ENCODE measurements around the gene SLC25A48.

Gene SLC25A48

GRCh38 chr5:135875567-135875966 is 41.1 kb downstream of the SLC25A48 start:
- no peak for TF ChIP-seq ZNF274 (IDR thresholded peaks at IDR 0.05; ENCODE audit: low read depth, low read length)

DNA sequence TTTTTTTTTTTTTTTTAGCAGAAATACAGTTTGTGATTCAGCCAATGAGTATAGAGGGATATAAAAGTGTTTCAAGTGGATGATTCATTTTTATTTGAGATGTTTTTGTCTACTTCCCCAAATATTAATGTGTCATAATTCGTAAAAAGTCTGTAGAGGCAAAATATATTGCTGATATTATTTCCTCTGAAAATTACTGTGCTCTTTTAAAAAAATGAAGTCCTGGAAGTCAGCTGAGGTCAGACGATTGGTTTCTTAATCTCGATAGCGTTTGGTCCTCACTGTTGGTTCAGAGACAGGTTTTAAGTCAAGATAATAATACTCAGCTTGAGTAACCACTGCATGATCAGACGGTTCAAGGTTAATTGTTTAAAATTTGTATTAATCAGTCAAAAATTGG is 41.7 kb downstream of the SLC25A48 start:
- no peak overlapping the region for H3K4me3 ChIP-seq (ENCODE audit: low read length)
- no peak for TF ChIP-seq ZNF274 (IDR thresholded peaks at IDR 0.05; ENCODE audit: low read depth, low read length)

More at GRCh38 chr5:135875567-135875966, 41.1 kb downstream of the SLC25A48 start:
- no peak overlapping the region for H3K4me3 ChIP-seq (ENCODE audit: low read length)

DNA sequence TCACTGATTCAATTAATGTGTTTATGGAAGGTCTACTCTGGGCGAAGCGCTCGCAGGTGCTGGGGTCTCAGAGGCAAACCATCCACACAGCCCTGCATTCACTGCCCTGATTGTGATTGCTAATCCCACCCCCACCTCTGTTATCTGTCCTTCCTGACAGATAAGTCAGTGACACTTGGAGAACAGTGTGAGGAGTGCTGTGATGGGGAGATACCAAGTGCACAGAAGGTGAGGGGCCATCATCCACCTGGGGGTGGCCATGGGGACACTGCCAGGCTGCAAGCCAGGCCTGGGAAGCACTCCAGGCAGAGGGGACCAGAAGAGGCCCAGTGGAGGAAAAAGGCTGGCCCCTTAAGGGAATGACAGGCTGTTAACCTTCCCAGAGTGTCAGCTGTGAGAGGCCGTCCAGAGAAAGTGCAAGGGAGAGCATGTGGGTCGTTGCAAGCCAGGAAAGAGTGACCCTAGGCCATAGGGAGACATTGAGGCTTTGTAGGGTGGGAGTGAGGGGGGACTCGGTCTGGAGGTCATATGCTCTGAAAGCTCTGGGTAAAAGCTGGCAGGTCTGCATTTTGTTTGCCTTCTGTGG is 43.2 kb downstream of the SLC25A48 start:
- TF ChIP-seq ZNF274 (IDR thresholded peaks at IDR 0.05; ENCODE audit: low read depth, low read length): no peak
- no peak overlapping the region for H3K4me3 ChIP-seq (ENCODE audit: low read length)

GRCh38 chr5:135878156-135878620 is 43.7 kb downstream of the SLC25A48 start:
- no peak overlapping the region for H3K4me3 ChIP-seq (ENCODE audit: low read length)
- no peak for TF ChIP-seq ZNF274 (IDR thresholded peaks at IDR 0.05; ENCODE audit: low read depth, low read length)

- H3K4me3 ChIP-seq (ENCODE audit: low read length): no peak overlapping the region
- TF ChIP-seq ZNF274 (IDR thresholded peaks at IDR 0.05; ENCODE audit: low read depth, low read length): no peak
These were observed 45.1 kb downstream of the SLC25A48 start for GRCh38 chr5:135879591-135879990.

- TF ChIP-seq ZNF274 (IDR thresholded peaks at IDR 0.05; ENCODE audit: low read depth, low read length): no peak
- no peak overlapping the region for H3K4me3 ChIP-seq (ENCODE audit: low read length)
These were observed 45.8 kb downstream of the SLC25A48 start for GRCh38 chr5:135880278-135880677.

GRCh38 chr5:135880801-135881200 is 46.3 kb downstream of the SLC25A48 start:
- no peak for TF ChIP-seq ZNF274 (IDR thresholded peaks at IDR 0.05; ENCODE audit: low read depth, low read length)
- no peak overlapping the region for H3K4me3 ChIP-seq (ENCODE audit: low read length)

DNA sequence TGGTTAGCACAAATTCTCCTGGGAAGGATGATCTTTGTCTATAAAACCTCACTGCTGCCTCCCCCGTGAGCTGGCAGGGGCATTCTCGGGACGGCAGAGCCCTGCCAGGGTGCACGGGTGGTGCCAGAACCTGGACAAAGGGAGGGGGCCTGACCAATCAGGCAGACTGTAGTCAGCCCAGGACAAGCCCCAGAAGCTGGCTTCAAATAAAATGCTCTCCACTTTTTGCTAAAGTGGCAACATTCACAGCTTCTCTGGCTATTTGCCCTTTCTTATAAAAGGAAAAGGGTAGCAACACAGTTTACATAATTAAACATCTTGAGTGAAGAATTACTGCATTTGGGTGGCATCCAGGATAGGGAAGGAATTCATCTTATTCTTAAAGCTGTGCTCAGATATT is 46.8 kb downstream of the SLC25A48 start:
- TF ChIP-seq ZNF274 (IDR thresholded peaks at IDR 0.05; ENCODE audit: low read depth, low read length): no peak
- no peak overlapping the region for H3K4me3 ChIP-seq (ENCODE audit: low read length)

DNA sequence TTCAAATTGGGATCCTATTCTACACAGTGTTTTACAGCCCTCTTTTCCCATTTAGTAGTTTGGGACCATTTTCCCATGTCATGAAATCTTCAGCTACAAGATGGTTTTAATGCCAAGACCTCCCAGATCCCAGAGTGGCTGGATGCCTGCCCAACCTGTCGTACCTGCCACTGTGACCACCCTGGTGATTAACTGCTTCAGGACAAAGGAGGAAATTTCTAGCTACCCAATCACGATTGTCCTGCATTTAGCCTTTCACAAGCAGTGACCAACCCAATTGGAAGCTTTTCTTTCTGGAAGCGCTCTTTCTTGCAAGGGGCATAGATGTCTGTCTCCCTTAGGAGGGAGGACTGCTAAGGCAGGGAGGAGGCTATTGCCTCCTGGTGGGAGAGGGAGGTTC is 47.4 kb downstream of the SLC25A48 start:
- H3K4me3 ChIP-seq (ENCODE audit: low read length): no peak overlapping the region
- no peak for TF ChIP-seq ZNF274 (IDR thresholded peaks at IDR 0.05; ENCODE audit: low read depth, low read length)

GRCh38 chr5:135883026-135883425 is 48.6 kb downstream of the SLC25A48 start:
- no peak overlapping the region for H3K4me3 ChIP-seq (ENCODE audit: low read length)
- no peak for TF ChIP-seq ZNF274 (IDR thresholded peaks at IDR 0.05; ENCODE audit: low read depth, low read length)

GRCh38 chr5:135883441-135883840 is 49.0 kb downstream of the SLC25A48 start:
- no peak overlapping the region for H3K4me3 ChIP-seq (ENCODE audit: low read length)
- no peak for TF ChIP-seq ZNF274 (IDR thresholded peaks at IDR 0.05; ENCODE audit: low read depth, low read length)

DNA sequence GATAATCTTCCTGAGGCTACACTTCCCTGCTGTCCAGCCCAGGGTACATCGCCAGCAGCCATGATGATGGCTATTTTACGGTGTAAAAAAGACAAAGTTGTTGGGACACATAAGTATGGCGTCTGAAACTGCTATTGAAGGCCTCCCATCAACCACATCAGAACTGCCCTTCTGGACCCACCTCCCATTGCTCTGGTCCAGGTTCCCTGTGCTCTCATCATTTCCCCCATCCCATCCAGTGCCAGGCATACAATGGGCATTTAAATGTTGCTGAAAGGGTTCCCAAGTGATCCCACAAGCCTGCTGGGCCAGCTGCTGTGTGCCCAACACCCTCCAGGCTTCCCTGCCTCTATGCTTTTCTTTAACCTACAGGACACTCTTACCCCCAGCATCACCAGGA is 50.6 kb downstream of the SLC25A48 start:
- no peak for TF ChIP-seq ZNF274 (IDR thresholded peaks at IDR 0.05; ENCODE audit: low read depth, low read length)
- no peak overlapping the region for H3K4me3 ChIP-seq (ENCODE audit: low read length)

DNA sequence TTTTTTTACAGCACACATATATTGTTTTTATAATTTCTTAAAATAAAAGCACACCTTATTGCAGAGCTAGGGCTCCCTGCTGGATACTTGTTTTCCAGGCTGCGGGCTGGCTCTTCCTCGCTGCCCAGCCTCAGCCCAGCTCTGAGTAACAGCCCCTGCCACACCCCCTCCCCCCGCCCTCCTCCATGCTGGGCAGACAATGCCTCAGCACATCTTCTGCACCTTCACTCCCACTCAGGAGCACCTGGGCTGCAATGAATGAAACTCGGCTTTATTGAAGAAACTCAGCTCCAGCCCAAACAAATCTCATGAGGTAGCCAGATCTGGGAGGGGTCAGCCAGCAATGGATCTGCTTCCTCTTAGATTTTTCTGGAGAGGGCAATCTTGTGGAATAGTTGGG is 51.7 kb downstream of the SLC25A48 start:
- TF ChIP-seq ZNF274 (IDR thresholded peaks at IDR 0.05; ENCODE audit: low read depth, low read length): no peak
- H3K4me3 ChIP-seq (ENCODE audit: low read length): no peak overlapping the region

DNA sequence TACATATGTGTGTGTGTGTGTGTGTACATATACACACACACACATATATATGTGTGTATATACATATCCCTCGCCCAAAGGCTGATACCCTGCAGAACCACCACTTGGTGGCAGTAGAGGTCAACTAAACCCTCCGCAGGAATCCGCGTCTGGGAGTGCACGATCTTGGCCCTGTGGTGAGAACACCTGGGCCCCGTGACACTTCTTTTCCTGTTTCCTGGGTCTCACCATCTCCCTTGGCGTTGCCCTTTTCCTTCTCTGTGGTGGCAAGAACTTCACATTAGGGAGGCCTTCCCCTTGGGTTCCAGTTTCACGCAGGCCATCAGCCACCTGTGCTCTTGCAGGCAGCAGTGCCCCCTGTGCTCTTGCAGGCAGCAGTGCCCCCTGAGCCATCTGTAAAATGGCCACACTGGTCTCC is 53.0 kb downstream of the SLC25A48 start:
- no peak overlapping the region for H3K4me3 ChIP-seq (ENCODE audit: low read length)
- TF ChIP-seq ZNF274 (IDR thresholded peaks at IDR 0.05; ENCODE audit: low read depth, low read length): no peak

GRCh38 chr5:135887881-135888614 is 53.6 kb downstream of the SLC25A48 start:
- no peak overlapping the region for H3K4me3 ChIP-seq (ENCODE audit: low read length)
- no peak for TF ChIP-seq ZNF274 (IDR thresholded peaks at IDR 0.05; ENCODE audit: low read depth, low read length)
